CD14-positive monocyte (primary cell): ENCODE results near the gene PTTG1. TPM values are rescaled to one million over a fixed set of nuclear protein-coding genes. Genes with fewer than 3 reads are reported as not detected.

Experiments
- DNase-seq, 3 donors: peaks; one replicate each; pipeline ENCODE4 v3.0.0-alpha.2; 2011 to 2022
- H2AFZ ChIP-seq: 2 replicates; pipeline ENCODE4 v1.6.0; 2012; ENCODE audit warnings: mild to moderate bottlenecking, low read depth, low read length, inconsistent platforms; ENCODE audit not compliant: insufficient read depth, poor library complexity, severe bottlenecking
- H3K27ac ChIP-seq, 2 donors: 1 replicate in 1 of 2; 2 replicates in 1 of 2; pipeline ENCODE4 v1.5.1; 2012 to 2013; ENCODE audit warnings: low read length in 2 of 2, control low read depth in 1 of 2, inconsistent platforms in 1 of 2, low read depth in 1 of 2, mild to moderate bottlenecking in 1 of 2
- H3K27me3 ChIP-seq, 2 donors: one replicate each; pipeline versions ENCODE4 v1.6.0 to v1.6.1; 2011 to 2013; ENCODE audit warnings: low read length in 2 of 2; ENCODE audit not compliant: control insufficient read depth in 2 of 2, insufficient read depth in 2 of 2
- H3K36me3 ChIP-seq, 2 donors: replicated peaks in 1 of 2; 1 replicate in 1 of 2; 2 replicates in 1 of 2; pipeline versions ENCODE4 v1.5.1 to v1.6.1; 2012 to 2013; ENCODE audit warnings: low read length in 2 of 2, control low read depth in 1 of 2, inconsistent platforms in 1 of 2, mild to moderate bottlenecking in 1 of 2; ENCODE audit not compliant: insufficient read depth in 2 of 2, control insufficient read depth in 1 of 2
- H3K4me1 ChIP-seq, 2 donors: 1 replicate in 1 of 2; 2 replicates in 1 of 2; pipeline versions ENCODE4 v1.5.1 to v1.6.1; 2012 to 2013; ENCODE audit warnings: low read length in 2 of 2, control low read depth in 1 of 2, inconsistent platforms in 1 of 2, mild to moderate bottlenecking in 1 of 2, moderate library complexity in 1 of 2; ENCODE audit not compliant: insufficient read depth in 2 of 2, control insufficient read depth in 1 of 2
- H3K4me2 ChIP-seq: replicated peaks from 2 replicates; pipeline ENCODE3; 2012; ENCODE audit warnings: low read length, moderate library complexity, mild to moderate bottlenecking; ENCODE audit not compliant: poor library complexity, severe bottlenecking; ENCODE audit errors: extremely low read depth
- H3K4me3 ChIP-seq, 3 experiments: fragments of 200-600 bp in 1 of 3; sonication (generic) in 1 of 3; replicated peaks in 1 of 3; 1 replicate in 2 of 3; 2 replicates in 1 of 3; pipeline ENCODE4 v1.5.1; 2011 to 2013; ENCODE audit warnings: low read length in 3 of 3, mild to moderate bottlenecking in 3 of 3, control low read depth in 2 of 3, low read depth in 2 of 3, inconsistent platforms in 1 of 3, moderate library complexity in 1 of 3
- H3K79me2 ChIP-seq: 2 replicates; pipeline ENCODE4 v1.6.0; 2012; ENCODE audit warnings: mild to moderate bottlenecking, control low read depth, inconsistent platforms, low read length, moderate library complexity; ENCODE audit not compliant: insufficient read depth
- H3K9ac ChIP-seq: 2 replicates; pipeline ENCODE4 v1.6.0; 2017; ENCODE audit warnings: low read length, mild to moderate bottlenecking; ENCODE audit not compliant: insufficient read depth, poor library complexity, severe bottlenecking
- H3K9me3 ChIP-seq, 2 donors: replicated peaks in 1 of 2; 1 replicate in 1 of 2; 2 replicates in 1 of 2; pipeline versions ENCODE4 v1.5.1 to v1.6.1; 2012 to 2013; ENCODE audit warnings: low read length in 2 of 2, control low read depth in 1 of 2; ENCODE audit not compliant: control insufficient read depth in 1 of 2, insufficient read depth in 1 of 2
- H4K20me1 ChIP-seq: 2 replicates; pipeline ENCODE4 v1.6.0; 2012; ENCODE audit warnings: mild to moderate bottlenecking, low read length, control low read depth, moderate library complexity; ENCODE audit not compliant: insufficient read depth
- H3K27ac Mint-ChIP-seq, 7 donors: one replicate each; pipeline ENCODE4 v1.8.0; 2020; ENCODE audit warnings: mild to moderate bottlenecking in 7 of 7, mixed read lengths in 7 of 7, moderate library complexity in 6 of 7, inconsistent platforms in 2 of 7
- H3K27me3 Mint-ChIP-seq, 3 donors: one replicate each; pipeline ENCODE4 v1.8.0; 2021 to 2022; ENCODE audit warnings: low read depth in 3 of 3, mild to moderate bottlenecking in 3 of 3, mixed read lengths in 3 of 3, moderate library complexity in 3 of 3, inconsistent platforms in 1 of 3
- H3K36me3 Mint-ChIP-seq, 2 donors: one replicate each; pipeline ENCODE4 v1.8.0; 2020; ENCODE audit warnings: mixed read lengths in 2 of 2, inconsistent platforms in 1 of 2, mild to moderate bottlenecking in 1 of 2
- H3K4me1 Mint-ChIP-seq: one replicate; pipeline ENCODE4 v1.8.0; 2020; ENCODE audit warnings: mild to moderate bottlenecking, mixed read lengths
- H3K4me3 Mint-ChIP-seq, 2 donors: one replicate each; pipeline ENCODE4 v1.8.0; 2020; ENCODE audit warnings: mild to moderate bottlenecking in 2 of 2, mixed read lengths in 2 of 2, moderate library complexity in 1 of 2
- H3K9me3 Mint-ChIP-seq, 7 donors: one replicate each; pipeline ENCODE4 v1.8.0; 2020 to 2022; ENCODE audit warnings: mixed read lengths in 7 of 7, mild to moderate bottlenecking in 6 of 7, moderate library complexity in 6 of 7, inconsistent platforms in 2 of 7
- CTCF ChIP-seq: fragments of 200-600 bp; IDR thresholded peaks from one replicate; pipeline ENCODE4 v1.8.0; 2022; ENCODE audit warnings: antibody characterized with exemption, mild to moderate bottlenecking
- WGBS: methylation state at CpG from one replicate; pipeline ENCODE4 v1.1.5; 2013; ENCODE audit warnings: missing lambda C conversion rate; ENCODE audit not compliant: insufficient coverage; 5-methylcytosine and 5-hydroxymethylcytosine counted together
- intact Hi-C, 2 donors: fragments of 100-400 bp; cut with micrococcal nuclease; formaldehyde crosslinking; loops; one replicate each; pipeline versions ENCODE4 v1.15.0 to v1.15.1; 2023
- polyA plus RNA-seq, 3 donors: library from polyadenylated mRNA; depleted of rRNA in 1 of 3; unstranded in 2 of 3; stranded (reverse) in 1 of 3; fragments of 300-500 nt in 2 of 3; fragments of >200 nt in 1 of 3; fragmentation: Illumina TruSeq in 2 of 3; gene quantifications; 1 replicate in 2 of 3; 2 replicates in 1 of 3; pipeline ENCODE4 v1.2.3, GENCODE V29; 2012 to 2021

The PTTG1 gene
- polyA plus RNA-seq, 3 donors = 2.5 to 3.6 (median 3.3) TPM

- TF ChIP-seq CTCF = no peak
- no peaks in the 10 kb centered on the region for H3K9me3 ChIP-seq
- H3K36me3 Mint-ChIP-seq = no peaks in the 10 kb centered on the region
- no peaks in the 10 kb centered on the region for H3K79me2 ChIP-seq
- peaks cover 4 to 9% of the 10 kb centered on the region in 2 donors for H3K4me1 ChIP-seq
- no peak overlapping the region for H3K4me3 Mint-ChIP-seq
- no peaks in the 10 kb centered on the region for H4K20me1 ChIP-seq
- no peak overlapping the region for H3K9ac ChIP-seq
- no peak overlapping the region for H3K27ac ChIP-seq
- no peaks in the 10 kb centered on the region for H3K36me3 ChIP-seq
- DNase-seq = no peak
- H3K27ac Mint-ChIP-seq = peak overlapping the region in 1 of 7 donors; percentile 64
- no peaks in the 10 kb centered on the region for H3K9me3 Mint-ChIP-seq
- intact Hi-C loops = no loop called here
- H3K4me1 Mint-ChIP-seq = peaks cover 12% of the 10 kb centered on the region
- H2AFZ ChIP-seq = no peak overlapping the region
- no peaks in the 10 kb centered on the region for H3K27me3 ChIP-seq
- no peaks in the 10 kb centered on the region for H3K27me3 Mint-ChIP-seq
- no peak overlapping the region for H3K4me3 ChIP-seq
- WGBS = 91% methylated on average over 6 of the region's 7 CpGs
- H3K4me2 ChIP-seq = no peak overlapping the region
Observed at GRCh38 chr5:160475864-160476438, 54.3 kb downstream of the PTTG1 start.

- TF ChIP-seq CTCF = no peak
- Mint-ChIP-seq H3K9me3 (no peaks in the 10 kb centered on the region), H3K27me3 (no peaks in the 10 kb centered on the region), H3K4me3 (no peak overlapping the region), H3K36me3 (no peaks in the 10 kb centered on the region), H3K4me1 (peaks cover 6% of the 10 kb centered on the region), H3K27ac (no peak overlapping the region)
- Histone ChIP-seq H3K27me3 (no peaks in the 10 kb centered on the region), H3K9ac (no peak overlapping the region), H3K9me3 (no peaks in the 10 kb centered on the region), H3K79me2 (no peaks in the 10 kb centered on the region), H3K4me2 (no peak overlapping the region), H3K4me1 (peaks cover 3 to 12% of the 10 kb centered on the region in 2 donors), H3K27ac (no peak overlapping the region), H3K36me3 (no peaks in the 10 kb centered on the region), H3K4me3 (no peak overlapping the region), H4K20me1 (no peaks in the 10 kb centered on the region), H2AFZ (no peak overlapping the region)
- WGBS = 88% methylated on average over 3 of the region's 6 CpGs
- no peak for DNase-seq
- intact Hi-C loops = no loop called here
Observed at GRCh38 chr5:160477266-160477970, 55.8 kb downstream of the PTTG1 start.
